HG03280 (cell line): ENCODE results near the gene IGFLR1.

Experiments used
- ATAC-seq: cut with Tn5 transposase; IDR thresholded peaks from one replicate; pipeline ENCODE4 v1.9.1; 2021; ENCODE audit warnings: mild to moderate bottlenecking, moderate library complexity; ENCODE audit not compliant: unreplicated experiment

Gene IGFLR1

GRCh38 chr19:35755550-35756376, 13.5 kb upstream of the IGFLR1 start:
- no peak for ATAC-seq

DNA sequence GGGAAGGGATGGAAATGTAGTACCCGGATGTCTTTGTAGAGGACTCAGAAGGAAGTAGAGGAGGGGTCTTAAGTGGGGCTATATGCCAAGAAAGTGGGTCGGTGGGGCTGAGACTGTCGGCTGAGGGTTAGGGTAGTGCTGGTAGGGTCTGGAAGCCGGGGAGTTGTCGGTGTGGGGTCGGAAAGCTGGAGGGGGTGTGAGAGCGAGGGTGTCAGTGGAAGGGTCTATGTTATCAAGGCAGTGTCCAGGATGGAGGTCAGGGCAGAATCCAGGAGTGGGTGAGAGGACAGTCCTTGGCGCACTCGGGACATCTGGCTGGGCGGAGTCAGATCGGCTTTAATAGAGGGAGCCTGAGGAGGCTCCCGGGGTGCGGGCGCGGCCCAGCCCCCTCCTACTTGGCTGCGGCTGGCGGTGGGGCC, 12.9 kb upstream of the IGFLR1 start:
- ATAC-seq, result no peak

- ATAC-seq, result no peak
Measured at GRCh38 chr19:35754370-35755130, 12.3 kb upstream of the IGFLR1 start.

DNA sequence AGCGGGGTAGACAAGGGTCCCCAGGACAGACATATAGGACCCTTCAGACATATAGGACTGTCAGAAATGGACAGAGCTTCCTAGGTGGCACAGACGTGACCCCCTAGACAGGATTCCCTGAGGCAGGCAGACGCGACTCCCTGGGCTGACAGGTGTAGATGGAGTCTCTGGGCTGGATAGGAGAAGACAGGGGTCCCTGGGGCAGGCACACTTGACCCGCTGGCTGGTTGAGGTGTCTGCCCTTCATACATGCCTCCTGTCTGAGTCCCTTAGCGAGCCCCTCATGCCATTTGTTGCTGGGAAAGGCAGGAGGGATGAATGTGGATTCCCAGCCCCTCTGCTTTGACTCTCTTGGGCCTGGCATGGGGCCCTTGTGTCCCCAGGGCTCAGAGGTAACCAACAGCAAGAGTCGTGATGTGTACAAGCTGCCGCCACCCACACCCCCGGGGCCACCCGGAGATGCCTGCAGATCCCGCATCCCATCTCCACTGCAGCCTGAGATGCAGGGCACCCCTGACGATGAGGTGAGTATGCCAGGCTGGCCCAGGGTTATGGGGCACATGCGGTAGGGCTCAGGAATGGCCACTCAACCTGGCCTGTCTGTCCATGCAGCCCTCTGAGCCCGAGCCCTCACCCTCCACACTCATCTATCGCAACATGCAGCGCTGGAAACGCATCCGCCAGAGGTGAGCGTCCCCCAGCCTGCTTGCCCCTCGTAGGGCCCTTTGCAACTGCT, 11.6 kb upstream of the IGFLR1 start:
- ATAC-seq, result no peak

DNA sequence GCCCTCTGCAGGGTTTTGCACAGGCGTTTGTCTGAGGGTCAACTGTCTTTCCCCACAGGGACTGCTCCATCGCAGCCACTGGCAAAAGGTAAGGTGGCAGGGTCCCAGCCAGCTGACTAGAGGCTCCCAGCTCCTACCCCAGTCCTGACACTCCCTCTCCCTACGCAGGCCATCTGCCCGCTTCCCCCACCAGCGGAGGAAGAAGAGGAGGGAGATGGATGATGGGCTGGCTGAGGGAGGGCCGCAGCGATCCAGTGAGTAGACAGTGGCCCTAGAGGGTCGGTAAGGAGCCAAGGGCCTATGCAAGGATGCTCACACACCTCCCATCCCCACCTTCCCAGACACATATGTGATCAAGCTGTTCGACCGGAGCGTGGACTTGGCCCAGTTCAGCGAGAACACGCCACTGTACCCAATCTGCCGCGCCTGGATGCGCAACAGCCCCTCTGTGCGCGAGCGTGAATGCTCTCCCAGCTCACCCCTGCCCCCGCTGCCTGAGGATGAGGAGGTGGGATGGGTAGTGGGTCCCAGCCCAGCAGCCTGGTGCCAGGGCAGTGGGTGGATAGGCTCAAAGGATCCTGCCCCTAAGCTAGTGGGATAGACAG, 10.6 kb upstream of the IGFLR1 start:
- no peak for ATAC-seq

GRCh38 chr19:35751839-35752745, 9.8 kb upstream of the IGFLR1 start:
- ATAC-seq, result no peak

GRCh38 chr19:35750167-35750566, 7.9 kb upstream of the IGFLR1 start:
- no peak for ATAC-seq

- peak; percentile 67 for ATAC-seq
Measured at GRCh38 chr19:35748106-35749020, 6.1 kb upstream of the IGFLR1 start, which contains the start of gene LIN37. Gene LIN37, plus strand, starts transcription at chr19:35748576. Its CDS starts 149 bp downstream, at chr19:35748725.

DNA sequence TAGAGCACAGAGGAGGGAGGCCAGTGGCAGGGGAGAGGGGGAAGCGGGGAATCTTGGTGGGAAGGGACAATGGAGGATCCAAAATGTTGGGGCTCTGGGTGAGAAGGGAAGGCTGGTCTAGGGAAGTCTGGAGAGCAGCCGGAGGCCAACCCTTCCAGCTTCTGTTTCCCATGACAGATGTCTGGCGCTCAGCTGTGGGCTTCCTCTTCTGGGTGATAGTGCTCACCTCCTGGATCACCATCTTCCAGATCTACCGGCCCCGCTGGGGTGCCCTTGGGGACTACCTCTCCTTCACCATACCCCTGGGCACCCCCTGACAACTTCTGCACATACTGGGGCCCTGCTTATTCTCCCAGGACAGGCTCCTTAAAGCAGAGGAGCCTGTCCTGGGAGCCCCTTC, 4.3 kb upstream of the IGFLR1 start:
- ATAC-seq, result no peak

DNA sequence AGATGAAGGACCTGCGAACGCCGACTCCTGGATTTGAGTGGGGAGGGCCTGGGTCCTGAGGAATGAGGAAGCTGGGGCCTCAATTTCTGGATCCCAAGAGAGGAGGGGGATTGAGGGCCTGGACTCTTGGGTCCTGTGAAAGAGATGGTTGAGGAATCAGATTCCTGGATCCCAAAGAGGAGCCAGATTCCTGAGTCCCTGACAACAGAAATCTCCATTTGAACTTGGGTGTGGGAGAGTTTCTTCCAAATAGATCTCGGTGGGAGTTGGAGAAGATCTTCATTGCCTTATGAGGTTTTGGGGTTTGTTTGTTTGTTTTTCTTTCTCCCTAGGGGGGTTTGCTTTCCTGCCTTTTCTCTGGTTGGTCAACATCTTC, 3.8 kb upstream of the IGFLR1 start:
- no peak for ATAC-seq

DNA sequence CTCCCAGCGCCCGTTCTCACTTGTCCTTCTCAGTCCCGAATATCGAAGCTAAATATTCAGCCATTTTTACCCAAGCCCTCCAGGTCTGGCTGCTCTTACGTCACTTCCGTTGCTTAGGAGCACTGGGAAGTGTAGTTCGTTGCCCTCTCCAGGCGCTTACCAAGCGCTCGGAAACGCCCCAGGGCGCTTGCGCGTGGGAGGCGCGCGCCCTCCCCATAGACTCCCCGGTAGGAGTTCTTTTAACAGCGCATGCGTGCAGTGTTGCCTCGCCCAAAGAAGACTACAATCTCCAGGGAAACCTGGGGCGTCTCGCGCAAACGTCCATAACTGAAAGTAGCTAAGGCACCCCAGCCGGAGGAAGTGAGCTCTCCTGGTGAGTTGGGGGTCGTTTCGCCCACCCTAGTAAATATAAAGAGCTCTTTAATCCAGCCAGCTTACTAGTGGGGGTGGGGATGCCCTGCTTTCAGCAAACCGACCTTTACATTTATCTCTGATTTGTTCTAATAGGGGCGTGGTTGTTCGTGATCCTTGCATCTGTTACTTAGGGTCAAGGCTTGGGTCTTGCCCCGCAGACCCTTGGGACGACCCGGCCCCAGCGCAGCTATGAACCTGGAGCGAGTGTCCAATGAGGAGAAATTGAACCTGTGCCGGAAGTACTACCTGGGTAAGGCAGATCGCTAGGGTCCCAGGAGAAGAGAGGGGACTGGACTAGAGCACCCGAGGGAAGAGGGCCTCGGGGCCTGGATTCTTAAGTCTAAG, 3.3 kb upstream of the IGFLR1 start, which contains the start of the genes PSENEN and U2AF1L4:
PSENEN (plus strand) TSS at position 324 of the 759 bp plus-strand sequence; CDS start at position 604, 280 bp downstream.
U2AF1L4 (minus strand) TSS at position 91 of the 759 bp plus-strand sequence; CDS start at position 64, 27 bp downstream.
- peak; percentile 40 for ATAC-seq

GRCh38 chr19:35744430-35745327, 2.4 kb upstream of the IGFLR1 start:
- ATAC-seq, result peak; percentile 34

- ATAC-seq, result no peak
Measured at GRCh38 chr19:35743640-35744429, 1.6 kb upstream of the IGFLR1 start.

DNA sequence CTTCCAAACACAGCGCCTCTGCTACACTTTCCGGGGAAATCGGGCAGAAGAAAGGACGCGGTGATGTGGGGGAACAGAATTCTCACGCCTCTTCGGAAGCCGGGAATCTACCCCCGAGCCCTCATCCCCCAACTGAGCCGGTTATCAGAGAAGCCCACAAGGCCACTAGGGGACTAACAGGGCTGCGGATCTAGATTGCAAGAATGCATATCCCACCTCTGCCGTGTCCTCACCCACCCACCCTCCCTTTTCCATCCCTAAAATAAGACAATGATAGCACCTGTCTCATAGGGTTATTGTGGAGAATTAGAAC, 1.1 kb downstream of the IGFLR1 start:
- ATAC-seq, result no peak

- peak; percentile 58 for ATAC-seq
Measured at GRCh38 chr19:35740423-35741202, 1.6 kb downstream of the IGFLR1 start.

DNA sequence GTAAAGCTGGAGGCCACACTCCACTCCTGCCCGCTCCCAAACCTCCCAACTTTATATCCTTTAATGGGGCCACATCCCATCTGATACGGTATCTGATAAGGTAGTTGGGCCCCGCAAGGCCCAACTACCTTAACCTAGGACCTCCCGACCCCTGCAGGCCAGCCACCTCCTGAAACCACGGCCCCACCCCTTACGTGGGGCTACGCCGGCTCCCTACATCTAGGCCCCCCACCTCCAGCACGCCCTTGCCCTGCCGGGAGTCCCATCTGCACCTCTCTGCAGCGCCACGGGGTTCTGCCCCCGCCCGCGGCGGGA, 2.2 kb downstream of the IGFLR1 start:
- ATAC-seq, result peak; percentile 10
